GM12892 (cell line): ENCODE results near the gene ATP8B1.

ENCODE experiments used
- DNase-seq: peaks from one replicate; pipeline ENCODE4 v3.0.0; 2011; ENCODE audit not compliant: insufficient read length
- FAIRE-seq: peaks from 2 replicates; lab custom pipeline; 2011; peaks lifted over from hg19 to GRCh38; lab: Jason Lieb, UNC
- POLR2A ChIP-seq: IDR thresholded peaks from 2 replicates; pipeline ENCODE4 v1.6.1; 2011; ENCODE audit warnings: low read depth, low read length, control low read depth
- POLR2AphosphoS5 ChIP-seq: IDR thresholded peaks from 2 replicates; pipeline ENCODE4 v1.6.1; 2011; ENCODE audit warnings: low read depth, low read length, control low read depth
- TAF1 ChIP-seq: IDR thresholded peaks from 2 replicates; pipeline ENCODE4 v1.6.1; 2011; ENCODE audit warnings: low read depth, mild to moderate bottlenecking, control low read depth, low read length, borderline replicate concordance

The ATP8B1 gene

GRCh38 chr18:57814555-57814954, 11.4 kb upstream of the ATP8B1 start:
- FAIRE-seq (no peak), DNase-seq (no peak)
- TF ChIP-seq POLR2AphosphoS5 (no peak), TAF1 (no peak)

- TF ChIP-seq POLR2A (no peak), POLR2AphosphoS5 (no peak), TAF1 (no peak)
- DNase-seq (no peak), FAIRE-seq (no peak)
These were observed 10.1 kb upstream of the ATP8B1 start for GRCh38 chr18:57813245-57813644.

DNA sequence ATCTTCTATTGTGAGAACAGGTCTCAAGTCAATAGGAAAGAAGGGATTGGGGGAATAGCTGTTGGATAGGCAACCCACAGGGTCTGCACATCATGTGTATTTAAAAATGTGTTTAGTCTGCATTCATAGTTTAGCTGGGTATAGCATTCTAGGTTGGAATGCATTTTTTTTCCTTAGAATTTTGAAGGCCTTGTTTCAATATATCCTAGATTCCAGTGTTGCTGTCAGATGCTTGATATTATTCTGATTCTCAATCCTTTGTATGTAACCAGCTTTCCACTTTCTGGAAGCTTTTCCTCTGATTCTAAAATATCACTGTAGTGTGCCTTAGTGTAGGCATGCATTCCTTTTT, 9.0 kb upstream of the ATP8B1 start:
- no peak for FAIRE-seq

DNA sequence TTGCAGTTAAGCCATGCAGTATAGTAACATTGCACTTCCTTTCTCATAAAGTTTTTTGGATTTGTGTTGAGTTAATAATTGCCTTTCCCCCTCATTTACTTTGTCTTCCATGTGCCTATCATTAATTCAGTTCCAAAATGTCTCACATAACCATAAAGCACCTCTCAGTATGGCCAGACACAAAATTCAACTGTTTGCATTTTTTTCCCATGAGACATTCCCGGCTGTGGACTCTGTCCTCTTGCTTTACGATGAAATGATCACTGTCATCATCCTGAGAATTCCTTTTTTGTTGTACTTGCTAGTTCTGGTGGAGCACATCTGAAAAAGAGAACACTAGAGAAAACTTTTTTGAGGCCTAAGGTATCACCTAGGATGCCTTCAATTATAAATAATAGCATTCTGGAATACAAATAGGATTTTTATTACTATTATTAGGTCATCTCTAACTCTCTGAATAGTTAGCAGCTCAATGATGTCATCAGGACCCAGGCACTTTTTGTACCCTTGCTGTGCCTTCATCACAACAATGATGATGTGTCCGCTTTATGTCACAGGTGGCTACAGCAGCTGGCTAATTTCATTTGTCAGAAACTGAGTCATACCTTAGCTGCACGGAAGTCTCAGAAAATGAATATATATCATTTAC, 8.5 kb upstream of the ATP8B1 start:
- FAIRE-seq (no peak), DNase-seq (no peak)
- no peak for TF ChIP-seq POLR2AphosphoS5
- TF ChIP-seq TAF1: no peak
- TF ChIP-seq POLR2A: no peak

More for the DNA sequence above, 9.0 kb upstream of the ATP8B1 start:
- no peak for DNase-seq
- TF ChIP-seq TAF1 (no peak), POLR2A (no peak), POLR2AphosphoS5 (no peak)

DNA sequence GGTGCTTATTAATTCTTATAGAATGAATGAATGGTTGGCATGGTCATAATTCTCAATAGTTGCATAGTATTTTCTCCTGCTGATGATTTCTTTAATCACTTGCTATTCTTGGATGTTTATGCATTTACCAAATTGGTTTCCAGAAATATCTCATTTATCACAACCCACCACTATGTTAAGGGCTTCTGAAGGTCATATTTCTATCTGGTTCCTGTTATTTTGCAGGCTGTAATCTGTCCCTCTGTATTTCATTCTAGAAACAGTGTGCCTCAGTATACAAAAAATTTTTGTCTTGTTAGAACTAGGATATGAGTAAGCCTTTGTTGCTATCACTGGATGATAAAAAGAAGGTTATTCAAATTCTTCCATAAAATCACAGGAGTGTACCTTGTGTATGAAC, 6.1 kb upstream of the ATP8B1 start:
- TF ChIP-seq POLR2AphosphoS5 (no peak), POLR2A (no peak), TAF1 (no peak)
- no peak for FAIRE-seq
- DNase-seq: no peak

DNA sequence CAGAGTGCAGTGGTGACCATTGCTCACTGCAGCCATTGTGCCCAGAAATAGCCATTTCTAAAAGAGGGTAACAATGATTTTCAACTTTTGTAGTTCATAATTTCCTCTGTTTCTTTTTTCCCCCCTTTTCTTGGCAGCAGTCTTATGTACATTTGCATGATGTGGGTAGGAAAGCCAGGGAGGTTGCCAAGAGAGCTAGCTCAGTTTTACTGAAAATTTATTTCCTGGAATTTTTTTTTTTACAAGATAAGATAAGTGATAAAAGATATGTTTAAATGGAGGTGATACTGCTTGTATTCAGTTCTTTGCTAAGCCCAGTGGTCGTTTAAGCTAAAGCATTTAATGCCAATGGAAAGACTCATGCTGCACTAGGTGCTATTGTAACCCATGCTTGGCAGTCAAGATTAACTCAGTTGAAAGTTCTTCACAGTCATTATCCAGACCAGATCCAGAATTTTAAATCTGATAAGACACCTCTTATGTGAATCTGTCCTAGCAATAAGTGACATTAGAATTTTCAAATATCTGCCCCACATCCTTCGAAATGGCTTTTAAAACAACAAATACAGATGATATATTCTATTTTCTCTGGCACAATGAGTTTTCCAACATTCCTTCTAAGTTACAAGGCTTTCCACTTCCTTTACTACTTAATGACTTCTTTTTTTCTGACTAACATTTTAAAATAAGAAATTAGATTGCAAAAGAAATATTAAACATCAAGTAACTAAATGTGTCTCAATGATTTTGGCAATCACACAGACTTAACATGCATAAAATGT, 4.4 kb upstream of the ATP8B1 start:
- FAIRE-seq: no peak
- no peak for DNase-seq
- TF ChIP-seq POLR2A (no peak), POLR2AphosphoS5 (no peak), TAF1 (no peak)

- no peak for DNase-seq
- FAIRE-seq: no peak
- no peak for TF ChIP-seq POLR2AphosphoS5
- TF ChIP-seq POLR2A: no peak
- TF ChIP-seq TAF1: no peak
These were observed 3.8 kb upstream of the ATP8B1 start for GRCh38 chr18:57806978-57807285.

DNA sequence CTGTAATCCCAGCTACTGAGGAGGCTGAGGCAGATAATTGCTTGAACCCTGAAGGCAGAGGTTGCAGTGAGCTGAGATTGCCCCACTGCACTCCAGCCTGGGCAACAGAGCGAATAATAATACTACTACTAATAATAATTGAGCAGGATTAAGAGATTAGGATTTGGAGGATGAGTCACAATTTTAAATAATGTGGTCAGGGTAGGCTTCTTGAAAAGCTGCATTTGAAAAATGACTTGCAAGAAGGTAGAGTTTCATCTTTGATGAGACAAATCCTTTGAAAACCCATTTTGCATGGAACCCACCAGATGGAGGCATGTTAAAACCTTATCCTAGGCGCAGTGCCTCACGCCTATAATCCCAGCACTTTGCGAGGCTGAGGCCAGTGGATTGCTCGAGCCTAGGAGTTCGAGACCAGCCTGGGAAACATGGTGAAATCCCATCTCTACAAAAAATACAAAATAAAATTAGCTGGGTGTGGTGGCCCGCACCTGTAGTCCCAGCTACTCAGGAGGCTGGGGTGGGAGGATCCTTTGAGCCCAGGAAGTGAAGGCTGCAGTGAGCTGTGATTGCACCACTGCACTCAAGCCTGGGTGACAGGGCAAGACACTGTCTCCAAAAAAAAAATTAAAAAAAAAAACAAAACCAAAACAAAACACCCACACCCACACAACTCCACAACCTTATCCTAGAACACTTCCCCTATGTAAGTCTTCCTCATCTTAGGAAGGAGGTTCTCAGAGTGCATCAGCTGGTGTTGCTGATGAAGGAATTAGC, 3.3 kb upstream of the ATP8B1 start:
- TF ChIP-seq POLR2A (no peak), TAF1 (no peak), POLR2AphosphoS5 (no peak)
- DNase-seq (no peak), FAIRE-seq (no peak)

DNA sequence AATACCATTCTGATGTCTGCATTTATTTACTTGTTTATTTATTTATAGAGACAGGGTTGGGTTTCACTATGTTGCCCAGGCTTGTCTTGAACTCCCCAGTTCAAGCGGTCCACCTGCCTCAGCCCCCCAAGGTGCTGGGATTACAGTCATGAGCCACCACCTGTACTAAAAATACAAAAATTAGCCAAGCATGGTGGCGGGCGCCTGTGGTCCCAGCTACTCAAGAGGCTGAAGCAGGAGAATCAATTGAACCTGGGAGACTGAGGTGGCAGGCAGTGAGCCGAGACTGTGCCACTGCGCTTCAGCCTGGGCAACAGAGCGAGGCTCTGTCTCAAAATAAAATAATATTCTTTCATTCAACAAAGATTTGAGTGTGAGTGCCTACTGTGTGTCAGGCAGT, 2.0 kb upstream of the ATP8B1 start:
- TF ChIP-seq POLR2A (no peak), TAF1 (no peak), POLR2AphosphoS5 (no peak)
- no peak for FAIRE-seq

DNA sequence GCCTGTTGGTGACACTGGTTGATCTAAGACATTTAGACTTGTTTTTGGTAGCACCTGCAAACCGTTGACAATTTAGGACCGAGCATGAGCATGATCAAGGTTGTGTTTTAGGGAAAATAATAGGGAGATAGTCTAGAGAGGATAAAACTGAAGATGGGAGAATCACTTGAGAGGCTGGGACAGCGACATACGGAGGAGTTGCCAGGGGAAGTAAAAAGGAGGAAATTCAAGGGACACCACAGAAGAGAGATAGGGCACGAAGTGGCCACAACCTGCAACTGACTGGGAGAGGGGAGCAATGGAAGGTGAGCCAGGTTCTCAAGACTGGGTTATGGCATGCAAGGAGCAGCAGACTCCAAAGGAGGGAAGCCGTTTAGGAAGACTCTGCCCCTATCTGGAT, 1.4 kb upstream of the ATP8B1 start:
- TF ChIP-seq POLR2AphosphoS5 (no peak), TAF1 (no peak), POLR2A (no peak)
- DNase-seq (no peak), FAIRE-seq (no peak)

More for the DNA sequence above, 2.0 kb upstream of the ATP8B1 start:
- DNase-seq: no peak

DNA sequence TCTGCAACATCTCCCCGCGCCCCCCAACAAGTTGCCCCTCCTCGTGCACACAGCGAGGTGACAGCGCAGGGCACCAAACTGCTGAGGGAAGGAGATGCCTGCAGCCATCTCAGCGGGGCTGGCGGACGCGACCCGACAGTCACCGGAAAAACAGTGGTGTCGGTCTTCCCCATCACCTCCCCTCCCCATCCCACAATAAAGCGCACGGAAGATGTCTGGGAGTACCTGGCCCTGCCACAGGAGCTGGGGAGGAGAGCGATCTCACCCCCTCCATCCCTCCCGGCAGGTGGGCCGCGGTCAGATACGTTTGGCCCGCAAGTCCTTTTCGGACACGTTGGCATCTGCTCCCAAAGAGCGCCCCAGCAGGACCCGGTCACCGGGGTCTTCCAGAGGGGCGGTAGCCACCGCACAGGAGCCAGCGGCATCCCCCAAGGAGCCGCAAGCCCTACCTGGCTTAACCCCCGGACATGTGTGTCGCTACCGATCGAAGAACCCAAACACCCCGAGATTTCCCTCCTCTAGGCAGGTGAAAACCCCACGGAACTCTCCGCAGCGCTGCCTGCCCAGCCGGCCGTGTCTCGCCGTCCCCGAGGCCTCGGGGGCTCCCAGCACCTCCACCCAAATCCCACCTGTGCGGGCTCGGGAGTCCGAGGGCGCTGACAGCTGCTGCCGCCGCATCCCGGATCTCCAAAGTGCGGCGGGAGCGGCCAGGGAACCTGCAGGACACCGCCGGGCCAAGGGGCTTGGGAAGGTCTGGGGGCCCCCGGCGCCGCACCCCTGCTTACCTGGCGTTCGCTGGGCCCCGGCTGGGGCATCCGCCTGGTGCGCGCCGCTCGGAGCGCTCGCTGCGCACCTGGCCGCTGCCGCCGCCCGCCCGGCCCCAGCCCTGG, 657 bp downstream of the ATP8B1 start:
- peak; percentile 25 for DNase-seq
- no peak for FAIRE-seq
- TF ChIP-seq TAF1 (no peak), POLR2AphosphoS5 (no peak), POLR2A (no peak)

GRCh38 chr18:57801761-57802212, 1.3 kb downstream of the ATP8B1 start:
- no peak for DNase-seq
- FAIRE-seq: no peak
- TF ChIP-seq TAF1: no peak
- TF ChIP-seq POLR2A: no peak
- no peak for TF ChIP-seq POLR2AphosphoS5
